B cell (primary cell): ENCODE results near the gene FBXO42.

Experiments used
- CTCF ChIP-seq: fragments of 200-600 bp; IDR thresholded peaks from one replicate; pipeline ENCODE4 v1.8.0; 2022; ENCODE audit warnings: antibody characterized with exemption, mild to moderate bottlenecking
- EZH2 ChIP-seq: IDR thresholded peaks from 2 replicates; pipeline ENCODE4 v1.6.1; 2012; ENCODE audit warnings: borderline replicate concordance, low read depth, mild to moderate bottlenecking, moderate library complexity, low read length; ENCODE audit not compliant: insufficient read depth, poor library complexity, severe bottlenecking

GRCh38 chr1:16393570-16394521 lies 41.6 kb upstream of the FBXO42 start:
- no peak for TF ChIP-seq CTCF
- TF ChIP-seq EZH2: no peak
